D341Med (cell line): ENCODE data around the gene CARMIL3.

Source experiments
- DNase-seq: peaks from one replicate; pipeline ENCODE4 v3.0.0; 2012; ENCODE audit warnings: low spot score

The CARMIL3 gene

GRCh38 chr14:24115422-24116127, 63.8 kb downstream of the CARMIL3 start:
- DNase-seq: no peak

DNA sequence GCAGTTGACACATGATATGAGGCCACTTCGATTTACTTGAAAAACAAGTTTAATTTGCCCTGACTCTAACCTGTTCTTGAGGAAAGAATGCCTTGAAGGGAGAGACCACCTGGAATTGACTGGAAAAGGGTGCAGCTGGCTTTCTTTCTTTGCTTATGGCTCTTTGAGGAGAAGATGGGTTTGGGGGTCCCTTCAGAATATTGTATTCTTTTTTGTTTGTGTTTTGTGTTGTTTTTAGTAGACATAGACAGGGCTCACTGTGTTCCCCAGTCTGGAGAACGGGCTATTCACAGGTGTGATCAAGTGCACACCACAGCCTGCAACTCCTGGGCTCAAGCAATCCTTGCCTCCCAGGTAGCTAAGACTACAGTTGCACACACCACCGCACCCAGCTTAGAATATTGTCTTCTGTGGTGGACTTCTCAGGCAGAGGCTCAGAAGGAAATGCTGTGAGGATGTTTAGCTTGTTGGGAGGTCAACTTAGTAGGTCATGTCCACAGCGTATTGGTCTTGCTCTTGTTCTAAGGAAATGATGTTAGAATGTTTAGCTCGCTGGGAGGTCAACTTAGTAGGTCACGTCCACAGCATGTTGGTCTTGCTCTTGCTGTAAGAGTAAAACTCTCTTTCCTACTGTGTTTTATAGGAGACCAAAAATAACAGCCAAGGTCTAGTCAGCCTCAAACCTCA, 64.5 kb downstream of the CARMIL3 start:
- no peak for DNase-seq

DNA sequence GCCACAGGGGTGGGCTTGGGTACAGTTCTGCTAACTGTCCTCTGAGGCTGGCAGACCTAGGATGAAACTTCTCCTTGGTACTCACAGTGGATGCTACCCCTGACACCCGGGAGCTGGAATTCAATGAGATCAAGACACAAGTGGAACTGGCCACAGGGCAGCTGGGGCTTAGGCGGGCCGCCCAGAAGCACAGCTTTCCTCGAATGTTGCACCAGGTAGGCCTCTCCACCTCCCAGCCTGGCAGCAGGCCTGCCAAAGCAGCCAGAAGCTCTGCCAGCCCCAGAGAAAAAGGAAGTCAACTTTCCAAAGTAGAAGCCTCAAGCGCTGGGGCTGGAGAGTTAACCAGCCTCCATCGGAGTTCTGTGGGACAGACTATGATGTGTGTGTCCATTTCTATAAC, 65.4 kb downstream of the CARMIL3 start:
- no peak for DNase-seq
